ENCODE data around the gene PRM2.
A peak's percentile ranks its signal among the peaks of the same experiment; 100 is the strongest.

PRM2 gene

GRCh38 chr16:11297492-11298142, 21.3 kb upstream of the PRM2 start:
- Histone ChIP-seq H3K9me3 (ENCODE audit: control insufficient read depth, insufficient read depth, low read length) (no peaks in the 10 kb centered on the region), H4K20me1 (ENCODE audit: control insufficient read depth, insufficient read depth, low read depth, low read length) (no peaks in the 10 kb centered on the region), H3K4me1 (ENCODE audit: control insufficient read depth, low read length) (peaks cover 96% of the 10 kb centered on the region), H3K27ac (ENCODE audit: low read depth, low read length) (peak overlapping the region; percentile 95), H3K9me2 (replicated peaks; ENCODE audit: control insufficient read depth, low read length) (no peaks in the 10 kb centered on the region), H3F3A (ENCODE audit: control insufficient read depth, insufficient read depth) (peaks cover 52% of the 10 kb centered on the region), H3K4me2 (ENCODE audit: low read length) (peak overlapping the region; percentile 89), H3K4me3 (ENCODE audit: low read length) (peak overlapping the region; percentile 62), H3K27me3 (ENCODE audit: control insufficient read depth, low read length) (no peaks in the 10 kb centered on the region), H3K36me3 (ENCODE audit: control insufficient read depth, low read length) (peaks cover 5% of the 10 kb centered on the region; the same call in 1 of the 2 replicates), H3K79me2 (ENCODE audit: control insufficient read depth, low read length) (no peaks in the 10 kb centered on the region)
- TF ChIP-seq EZH2phosphoT487 (IDR thresholded peaks at IDR 0.05; ENCODE audit: borderline replicate concordance, low read length) (no peak), CTCF (IDR thresholded peaks at IDR 0.05; ENCODE audit: low read depth, low read length, poor library complexity, severe bottlenecking) (peak; percentile 52)

- Histone ChIP-seq H3K9me3 (ENCODE audit: control insufficient read depth, insufficient read depth, low read length) (no peaks in the 10 kb centered on the region), H3K4me1 (ENCODE audit: control insufficient read depth, low read length) (peaks cover 93% of the 10 kb centered on the region), H3K36me3 (ENCODE audit: control insufficient read depth, low read length) (peaks cover 5% of the 10 kb centered on the region; the same call in 1 of the 2 replicates), H3K79me2 (ENCODE audit: control insufficient read depth, low read length) (no peaks in the 10 kb centered on the region), H4K20me1 (ENCODE audit: control insufficient read depth, insufficient read depth, low read depth, low read length) (no peaks in the 10 kb centered on the region), H3K4me3 (ENCODE audit: low read length) (peak overlapping the region; percentile 62), H3K27me3 (ENCODE audit: control insufficient read depth, low read length) (no peaks in the 10 kb centered on the region), H3K4me2 (ENCODE audit: low read length) (peak overlapping the region; percentile 89), H3K27ac (ENCODE audit: low read depth, low read length) (peak overlapping the region; percentile 95), H3F3A (ENCODE audit: control insufficient read depth, insufficient read depth) (peaks cover 50% of the 10 kb centered on the region), H3K9me2 (replicated peaks; ENCODE audit: control insufficient read depth, low read length) (no peaks in the 10 kb centered on the region)
- TF ChIP-seq EZH2phosphoT487 (IDR thresholded peaks at IDR 0.05; ENCODE audit: borderline replicate concordance, low read length) = no peak
- no peak for TF ChIP-seq CTCF (IDR thresholded peaks at IDR 0.05; ENCODE audit: low read depth, low read length, poor library complexity, severe bottlenecking)
These were observed 20.6 kb upstream of the PRM2 start for GRCh38 chr16:11296706-11297491.

- Histone ChIP-seq H4K20me1 (ENCODE audit: control insufficient read depth, insufficient read depth, low read depth, low read length) (no peaks in the 10 kb centered on the region), H3K79me2 (ENCODE audit: control insufficient read depth, low read length) (no peaks in the 10 kb centered on the region), H3K4me3 (ENCODE audit: low read length) (peak overlapping the region; percentile 62), H3F3A (ENCODE audit: control insufficient read depth, insufficient read depth) (peaks cover 46% of the 10 kb centered on the region), H3K36me3 (ENCODE audit: control insufficient read depth, low read length) (peaks cover 5% of the 10 kb centered on the region; the same call in 1 of the 2 replicates), H3K27me3 (ENCODE audit: control insufficient read depth, low read length) (no peaks in the 10 kb centered on the region), H3K27ac (ENCODE audit: low read depth, low read length) (peak overlapping the region; percentile 95), H3K4me2 (ENCODE audit: low read length) (peak overlapping the region; percentile 89), H3K9me2 (replicated peaks; ENCODE audit: control insufficient read depth, low read length) (no peaks in the 10 kb centered on the region), H3K9me3 (ENCODE audit: control insufficient read depth, insufficient read depth, low read length) (no peaks in the 10 kb centered on the region), H3K4me1 (ENCODE audit: control insufficient read depth, low read length) (peaks cover 94% of the 10 kb centered on the region)
- TF ChIP-seq EZH2phosphoT487 (IDR thresholded peaks at IDR 0.05; ENCODE audit: borderline replicate concordance, low read length) (no peak), CTCF (IDR thresholded peaks at IDR 0.05; ENCODE audit: low read depth, low read length, poor library complexity, severe bottlenecking) (no peak)
These were observed 20.0 kb upstream of the PRM2 start for GRCh38 chr16:11296351-11296705.
